ENCODE data around the gene CLIP1.
"Not testable (repeated sequence)": the region's sequence is repeated elsewhere in the genome, so short reads cannot be mapped to it uniquely, and the experiment has no call there.

The CLIP1 gene

DNA sequence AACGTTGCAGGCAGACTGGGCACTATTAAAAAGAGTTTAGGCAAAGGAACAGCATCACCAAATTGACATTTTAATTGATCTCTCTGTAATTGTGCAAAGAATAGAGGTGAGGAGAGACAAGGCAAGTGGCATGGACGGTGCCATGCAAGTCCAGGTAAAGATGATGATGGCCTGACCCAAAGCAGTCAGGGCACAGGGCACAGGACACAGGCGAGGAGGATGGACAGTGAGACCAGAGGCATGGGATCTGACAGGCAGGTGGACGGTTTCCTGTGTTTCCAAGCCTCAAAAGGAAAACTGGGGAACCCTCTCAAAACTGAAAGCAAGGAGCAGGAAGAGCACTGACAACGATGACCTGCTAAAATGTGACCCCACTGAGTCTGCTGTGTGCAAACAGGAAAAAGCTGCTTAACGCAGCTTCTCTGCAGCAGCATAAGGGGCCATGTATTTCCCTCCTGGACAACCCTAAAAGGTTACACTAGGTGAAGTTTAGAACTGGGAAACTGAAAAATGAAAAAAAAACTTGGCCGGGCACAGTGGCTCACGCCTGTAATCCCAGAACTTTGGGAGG lies 50.9 kb downstream of the CLIP1 start:
- DNase-seq (ENCODE audit: low read depth), result no peak
- TF ChIP-seq, protein P1, sequence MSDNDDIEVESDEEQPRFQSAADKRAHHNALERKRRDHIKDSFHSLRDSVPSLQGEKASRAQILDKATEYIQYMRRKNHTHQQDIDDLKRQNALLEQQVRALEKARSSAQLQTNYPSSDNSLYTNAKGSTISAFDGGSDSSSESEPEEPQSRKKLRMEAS (IDR thresholded peaks at IDR 0.05; ENCODE audit: low read depth, low read length), result no peak
- TF ChIP-seq MYC (IDR thresholded peaks at IDR 0.05; ENCODE audit: low read depth, low read length) (no peak), POLR2A (IDR thresholded peaks at IDR 0.05; ENCODE audit: extremely low read depth, insufficient read length) (no peak)
- TF ChIP-seq, protein P2, sequence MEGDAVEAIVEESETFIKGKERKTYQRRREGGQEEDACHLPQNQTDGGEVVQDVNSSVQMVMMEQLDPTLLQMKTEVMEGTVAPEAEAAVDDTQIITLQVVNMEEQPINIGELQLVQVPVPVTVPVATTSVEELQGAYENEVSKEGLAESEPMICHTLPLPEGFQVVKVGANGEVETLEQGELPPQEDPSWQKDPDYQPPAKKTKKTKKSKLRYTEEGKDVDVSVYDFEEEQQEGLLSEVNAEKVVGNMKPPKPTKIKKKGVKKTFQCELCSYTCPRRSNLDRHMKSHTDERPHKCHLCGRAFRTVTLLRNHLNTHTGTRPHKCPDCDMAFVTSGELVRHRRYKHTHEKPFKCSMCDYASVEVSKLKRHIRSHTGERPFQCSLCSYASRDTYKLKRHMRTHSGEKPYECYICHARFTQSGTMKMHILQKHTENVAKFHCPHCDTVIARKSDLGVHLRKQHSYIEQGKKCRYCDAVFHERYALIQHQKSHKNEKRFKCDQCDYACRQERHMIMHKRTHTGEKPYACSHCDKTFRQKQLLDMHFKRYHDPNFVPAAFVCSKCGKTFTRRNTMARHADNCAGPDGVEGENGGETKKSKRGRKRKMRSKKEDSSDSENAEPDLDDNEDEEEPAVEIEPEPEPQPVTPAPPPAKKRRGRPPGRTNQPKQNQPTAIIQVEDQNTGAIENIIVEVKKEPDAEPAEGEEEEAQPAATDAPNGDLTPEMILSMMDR (IDR thresholded peaks at IDR 0.05; ENCODE audit: low read depth, low read length), result no peak
- H3K4me3 ChIP-seq (ENCODE audit: low read depth, low read length), result no peak overlapping the region

DNA sequence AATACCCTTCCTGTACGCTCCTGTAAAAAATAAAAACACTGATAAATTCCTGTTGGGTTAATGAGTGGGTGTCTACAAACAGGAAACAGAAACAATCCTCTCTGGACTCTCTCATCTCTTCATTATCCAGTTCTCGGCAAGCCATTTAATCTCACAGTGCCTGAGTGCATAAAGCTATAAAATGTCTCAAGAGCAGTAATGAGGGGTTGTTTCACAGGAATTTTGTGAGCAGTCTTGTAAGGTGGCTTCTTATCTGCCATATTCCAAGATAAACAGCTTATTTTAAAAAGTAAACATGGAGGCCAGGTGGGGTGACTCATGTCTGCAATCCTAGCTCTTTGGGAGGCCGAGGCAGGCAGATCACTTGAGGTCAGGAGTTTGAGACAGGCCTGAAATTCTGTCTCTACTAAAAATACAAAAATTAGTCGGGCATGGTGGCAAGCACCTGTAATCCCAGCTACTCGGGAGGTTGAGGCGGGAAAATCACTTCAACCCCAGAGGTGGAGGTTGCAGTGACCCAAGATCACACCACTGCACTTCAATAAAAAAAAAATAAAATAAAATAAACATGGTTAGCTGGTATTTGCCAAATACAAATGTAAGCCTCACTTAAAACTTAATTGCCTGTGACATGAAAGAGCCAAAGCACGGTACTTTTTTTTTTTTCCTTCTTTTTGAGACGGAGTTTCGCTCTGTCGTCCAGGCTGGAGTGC lies 54.0 kb downstream of the CLIP1 start:
- no peak for DNase-seq (ENCODE audit: low read depth)
- H3K4me3 ChIP-seq (ENCODE audit: low read depth, low read length), result no peak overlapping the region

GRCh38 chr12:122367632-122368031 lies 54.8 kb downstream of the CLIP1 start:
- DNase-seq (ENCODE audit: low read depth); H3K4me3 ChIP-seq (ENCODE audit: low read depth, low read length): not testable (repeated sequence)

More for the DNA sequence above, 54.0 kb downstream of the CLIP1 start:
- TF ChIP-seq MYC (IDR thresholded peaks at IDR 0.05; ENCODE audit: low read depth, low read length) (no peak), POLR2A (IDR thresholded peaks at IDR 0.05; ENCODE audit: extremely low read depth, insufficient read length) (no peak)
- TF ChIP-seq, protein P1 (IDR thresholded peaks at IDR 0.05; ENCODE audit: low read depth, low read length), result no peak
- TF ChIP-seq, protein P2 (IDR thresholded peaks at IDR 0.05; ENCODE audit: low read depth, low read length), result no peak

DNA sequence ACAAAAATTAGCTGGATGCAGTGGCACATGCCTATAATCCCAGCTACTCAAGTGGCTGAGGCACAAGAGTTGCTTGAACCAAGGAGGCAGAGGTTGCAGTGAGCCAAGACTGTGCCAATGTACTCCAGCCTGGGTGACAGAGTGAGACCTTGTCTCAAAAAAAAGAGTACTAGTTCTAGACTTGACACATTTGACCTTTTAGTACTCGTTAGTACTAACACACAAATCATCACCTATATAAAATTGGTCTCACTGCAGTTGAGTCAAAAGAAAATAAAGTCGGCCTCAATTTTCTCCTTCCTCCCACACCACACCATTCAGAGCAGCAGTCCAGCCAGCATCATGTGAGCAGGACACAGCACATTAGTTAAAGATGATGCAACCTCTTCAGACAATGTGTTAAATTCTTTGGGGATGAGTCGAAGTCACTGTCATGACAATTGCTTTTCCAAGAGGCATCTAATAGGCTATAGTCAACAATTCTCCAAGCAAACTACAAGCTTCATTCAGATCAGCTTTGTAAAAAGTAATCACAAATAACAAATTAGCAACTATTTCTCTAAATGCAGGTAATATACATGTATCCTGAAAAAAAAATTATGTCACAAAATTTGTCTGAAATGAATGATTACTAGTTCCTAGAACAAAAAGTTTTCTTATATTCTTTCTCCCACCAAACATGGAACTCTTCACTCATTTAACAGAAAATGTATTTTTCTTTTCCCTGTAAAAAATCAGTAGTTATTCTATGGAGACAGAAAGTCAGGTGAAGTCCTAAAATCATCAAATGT lies 55.6 kb downstream of the CLIP1 start:
- DNase-seq (ENCODE audit: low read depth), result peak; percentile 74
- H3K4me3 ChIP-seq (ENCODE audit: low read depth, low read length), result no peak overlapping the region

DNA sequence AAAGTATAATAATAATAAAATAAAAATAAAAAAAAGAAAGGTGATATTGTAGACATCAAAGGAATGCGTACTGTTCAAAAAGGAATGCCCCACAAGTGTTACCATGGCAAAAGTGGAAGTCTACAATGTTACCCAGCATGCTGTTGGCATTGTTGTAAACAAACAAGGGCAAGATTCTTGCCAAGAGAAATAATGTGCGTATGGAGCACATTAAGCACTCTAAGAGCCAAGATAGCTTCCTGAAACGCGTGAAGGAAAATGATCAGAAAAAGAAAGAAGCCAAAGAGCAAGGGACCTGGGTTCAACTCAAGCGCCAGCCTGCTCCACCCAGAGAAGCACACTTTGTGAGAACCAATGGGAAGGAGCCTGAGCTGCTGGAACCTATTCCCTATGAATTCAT lies 57.2 kb downstream of the CLIP1 start:
- DNase-seq (ENCODE audit: low read depth), result not testable (repeated sequence)

More for the DNA sequence above, 55.6 kb downstream of the CLIP1 start:
- TF ChIP-seq POLR2A (IDR thresholded peaks at IDR 0.05; ENCODE audit: extremely low read depth, insufficient read length) (no peak), MYC (IDR thresholded peaks at IDR 0.05; ENCODE audit: low read depth, low read length) (peak; percentile 74)
- TF ChIP-seq, protein P1 (IDR thresholded peaks at IDR 0.05; ENCODE audit: low read depth, low read length), result peak; percentile 79
- TF ChIP-seq, protein P2 (IDR thresholded peaks at IDR 0.05; ENCODE audit: low read depth, low read length), result no peak

GRCh38 chr12:122363782-122364181 lies 58.7 kb downstream of the CLIP1 start:
- TF ChIP-seq, protein P2 (IDR thresholded peaks at IDR 0.05; ENCODE audit: low read depth, low read length), result no peak
- TF ChIP-seq MYC (IDR thresholded peaks at IDR 0.05; ENCODE audit: low read depth, low read length) (no peak), POLR2A (IDR thresholded peaks at IDR 0.05; ENCODE audit: extremely low read depth, insufficient read length) (no peak)
- TF ChIP-seq, protein P1 (IDR thresholded peaks at IDR 0.05; ENCODE audit: low read depth, low read length), result no peak
- DNase-seq (ENCODE audit: low read depth), result no peak

More for the DNA sequence above, 57.2 kb downstream of the CLIP1 start:
- H3K4me3 ChIP-seq (ENCODE audit: low read depth, low read length), result not testable (repeated sequence)

More at GRCh38 chr12:122363782-122364181, 58.7 kb downstream of the CLIP1 start:
- H3K4me3 ChIP-seq (ENCODE audit: low read depth, low read length), result no peak overlapping the region
